HepG2 (cell line): ENCODE data around the gene SH3GL1. TPM values are rescaled to one million over a fixed set of nuclear protein-coding genes. Genes with fewer than 3 reads are reported as not detected.
A peak's percentile ranks its signal among the peaks of the same experiment; 100 is the strongest.
"Not testable (repeated sequence)": the region's sequence is repeated elsewhere in the genome, so short reads cannot be mapped to it uniquely, and the experiment has no call there.

Experiments
- ATAC-seq: fragments of 200-7000 bp; cut with Tn5 transposase; 3 replicates; pipeline ENCODE4 v1.9.1; 2020; ENCODE audit warnings: mild to moderate bottlenecking, moderate library complexity
- BruUV-seq: library from RNA; stranded (reverse); fragments of 400-500 nt; replicated peaks from 2 replicates; lab custom pipeline; 2021; lab: Mats Ljungman, UMichigan
- CTCF ChIA-PET: fragments of 300-600 bp; formaldehyde crosslinking; extraction: SDS; loops from one replicate; lab custom pipeline; 2021; ENCODE audit warnings: low total read pairs, inconsistent platforms, low intra/inter-chr PET ratio; lab: Yijun Ruan, JAX
- POLR2A ChIA-PET: fragments of 350-600 bp; sonication (Branson Sonifier 250); formaldehyde crosslinking; loops from one replicate; lab custom pipeline; 2020; ENCODE audit warnings: antibody characterized with exemption, inconsistent platforms; lab: Yijun Ruan, JAX
- DNase-seq: peaks from one replicate; pipeline ENCODE4 v3.0.0-alpha.2; 2015; ENCODE audit warnings: low spot score
- FAIRE-seq: peaks from 3 replicates; lab custom pipeline; 2011; peaks lifted over from hg19 to GRCh38; lab: Jason Lieb, UNC
- H2AFZ ChIP-seq: one replicate; pipeline ENCODE4 v1.6.1; 2011; ENCODE audit warnings: low read length, inconsistent platforms
- H3K27ac ChIP-seq: fragments of 300-600 bp; 3 replicates; pipeline ENCODE4 v1.8.0; 2011; ENCODE audit warnings: mixed run types, mild to moderate bottlenecking, mixed read lengths, low read length, inconsistent platforms; ENCODE audit not compliant: insufficient read depth; ENCODE audit errors: extremely low read length
- H3K27me3 ChIP-seq, 2 experiments: fragments of 200-600 bp in 1 of 2; 2 replicates in 1 of 2; 3 replicates in 1 of 2; pipeline versions ENCODE4 v1.6.0 to v1.8.0; 2011; ENCODE audit warnings: low read length in 2 of 2, mild to moderate bottlenecking in 2 of 2, moderate library complexity in 2 of 2, inconsistent platforms in 1 of 2; ENCODE audit not compliant: insufficient read depth in 2 of 2, control insufficient read depth in 1 of 2
- H3K36me3 ChIP-seq, 2 experiments: fragments of 200-600 bp in 1 of 2; replicated peaks in 1 of 2; 2 replicates in 1 of 2; 3 replicates in 1 of 2; pipeline versions ENCODE4 v1.5.1 to v1.8.0; 2011; ENCODE audit warnings: low read length in 2 of 2, inconsistent platforms in 1 of 2; ENCODE audit not compliant: insufficient read depth in 2 of 2, control insufficient read depth in 1 of 2
- H3K4me1 ChIP-seq: 2 replicates; pipeline ENCODE4 v1.5.1; 2012; ENCODE audit warnings: low read length, inconsistent platforms; ENCODE audit not compliant: insufficient read depth
- H3K4me2 ChIP-seq: 2 replicates; pipeline ENCODE4 v1.6.0; 2011; ENCODE audit warnings: low read depth, low read length, inconsistent platforms
- H3K4me3 ChIP-seq, 3 experiments: fragments of 200-600 bp in 1 of 3; sonication (generic), shearing (Covaris generic) in 1 of 3; replicated peaks in 1 of 3; 2 replicates each; pipeline ENCODE4 v1.5.1; 2011 to 2016; ENCODE audit warnings: low read length in 3 of 3, inconsistent platforms in 2 of 3, low read depth in 2 of 3, mild to moderate bottlenecking in 2 of 3, control low read depth in 1 of 3, mixed read lengths in 1 of 3; ENCODE audit not compliant: insufficient read depth in 1 of 3
- H3K79me2 ChIP-seq: one replicate; pipeline ENCODE4 v1.6.1; 2011; ENCODE audit warnings: low read length, inconsistent platforms; ENCODE audit not compliant: insufficient read depth
- H3K9ac ChIP-seq: 2 replicates; pipeline ENCODE4 v1.6.0; 2011; ENCODE audit warnings: mild to moderate bottlenecking, low read depth, low read length, inconsistent platforms; ENCODE audit not compliant: insufficient read depth
- H3K9me3 ChIP-seq: 2 replicates; pipeline ENCODE4 v1.5.1; 2012; ENCODE audit warnings: mild to moderate bottlenecking, low read length
- H4K20me1 ChIP-seq: 2 replicates; pipeline ENCODE4 v1.6.0; 2011; ENCODE audit warnings: inconsistent platforms, mild to moderate bottlenecking, low read length, moderate library complexity; ENCODE audit not compliant: insufficient read depth
- CHD4 ChIP-seq: fragments of 200-600 bp; sonication (generic); IDR thresholded peaks from 2 replicates; pipeline ENCODE4 v1.7.0; 2017; ENCODE audit warnings: mild to moderate bottlenecking, low read length, borderline replicate concordance
- ETV6 ChIP-seq: sonication (generic); formaldehyde crosslinking; conservative IDR thresholded peaks from 2 replicates; pipeline ENCODE4 v1.4.0; 2020; ENCODE audit warnings: missing genetic modification reagents
- POLR2A ChIP-seq, 2 experiments: IDR thresholded peaks; 2 replicates each; pipeline ENCODE4 v1.6.1; 2011; ENCODE audit warnings: low read depth in 2 of 2, low read length in 2 of 2, mild to moderate bottlenecking in 1 of 2, moderate library complexity in 1 of 2; ENCODE audit not compliant: insufficient read depth in 1 of 2
- SATB2 ChIP-seq: sonication (generic); formaldehyde crosslinking; IDR thresholded peaks from 2 replicates; pipeline ENCODE4 v1.5.0; 2020; ENCODE audit warnings: missing genetic modification reagents
- SUZ12 ChIP-seq: fragments of 150-350 bp; IDR thresholded peaks from 2 replicates; pipeline ENCODE4 v1.6.1; 2014; ENCODE audit warnings: low read depth, low read length
- ZMYM3 ChIP-seq: sonication (generic); formaldehyde crosslinking; IDR thresholded peaks from 2 replicates; pipeline ENCODE4 v1.5.1; 2020; ENCODE audit warnings: mild to moderate bottlenecking, missing genetic modification reagents
- ZNF652 ChIP-seq: IDR thresholded peaks from 2 replicates; pipeline ENCODE4 v1.6.1; 2016; ENCODE audit warnings: low read depth, borderline replicate concordance
- WGBS: methylation state at CpG from one replicate; pipeline ENCODE4 v1.1.6; 2017; ENCODE audit warnings: low lambda C conversion rate; 5-methylcytosine and 5-hydroxymethylcytosine counted together
- in situ Hi-C: cut with HindIII; loops from 2 replicates; pipeline ENCODE4 v1.10.0; 2017; ENCODE audit warnings: low pct_unique_long_range_greater_than_20kb; ENCODE audit not compliant: extremely low pct_ligation_motif_present
- intact Hi-C: fragments of 100-400 bp; cut with micrococcal nuclease; formaldehyde crosslinking; loops from one replicate; pipeline ENCODE4 v1.10.0; 2022; ENCODE audit not compliant: unreplicated experiment
- polyA plus RNA-seq, 8 experiments: library from polyadenylated mRNA; depleted of rRNA in 3 of 8; stranded (reverse) in 7 of 8; unstranded in 1 of 8; fragments of >200 nt; fragmentation: Illumina TruSeq in 4 of 8; extraction: Trizol in 4 of 8; gene quantifications; 2 replicates each; pipeline versions ENCODE4 v1.2.1 to v1.2.3, GENCODE V29; 2011 to 2016; ENCODE audit warnings: low read depth in 4 of 8, missing spikeins in 1 of 8, mixed read lengths in 1 of 8; ENCODE audit not compliant: insufficient read depth in 1 of 8
- total RNA-seq, 5 experiments: library from RNA; depleted of rRNA; stranded (reverse); fragments of >200 nt; fragmentation: Illumina TruSeq; extraction: Trizol; gene quantifications; 2 replicates each; pipeline ENCODE4 v1.2.3, GENCODE V29; 2016; ENCODE audit warnings: low read depth in 1 of 5
- TF ChIP-seq, protein P1 (sequence below): IDR thresholded peaks from 2 replicates; pipeline ENCODE4 v1.6.1; 2018; ENCODE audit warnings: missing genetic modification reagents, mild to moderate bottlenecking, missing compliant biosample characterization
- TF ChIP-seq, protein P2 (sequence below): sonication (generic); formaldehyde crosslinking; IDR thresholded peaks from 2 replicates; pipeline ENCODE4 v1.8.1; 2023; ENCODE audit warnings: mild to moderate bottlenecking, inconsistent platforms, moderate library complexity, missing genetic modification reagents, borderline replicate concordance

The SH3GL1 gene
- total and polyA plus RNA-seq, 2 of the 13 experiments (the other 11 are each of a cell fraction or from before 2014, with no cell fraction given): 33.0 to 45.1 TPM

DNA sequence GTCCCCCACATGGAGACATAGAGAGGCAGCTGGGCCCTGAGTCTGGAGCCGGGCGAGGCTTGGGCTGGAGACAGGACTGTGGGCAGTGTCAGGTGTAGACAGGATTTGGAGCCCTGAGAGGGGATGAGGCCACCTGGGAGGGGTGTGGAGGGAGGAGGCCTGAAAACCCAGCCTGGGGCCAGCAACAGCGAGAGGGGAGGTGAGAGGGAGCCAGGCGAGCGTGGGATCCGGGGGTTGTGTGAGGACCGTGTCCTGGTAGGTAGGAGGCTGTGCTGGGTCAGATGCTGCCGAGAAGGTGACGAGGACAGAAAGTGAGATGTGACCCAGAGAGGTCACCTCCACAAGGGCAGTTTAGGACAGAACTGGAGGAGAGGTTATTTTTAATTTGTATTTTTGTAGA lies 49.6 kb downstream of the SH3GL1 start:
- no peaks in the 10 kb centered on the region for H4K20me1 ChIP-seq
- in situ Hi-C loops: loop anchor here (5.0 kb wide), 1 partner anchor 83 kb away; no protein-coding TSS in a partner anchor
- no peaks in the 10 kb centered on the region for H3K79me2 ChIP-seq
- no peak overlapping the region for H3K27ac ChIP-seq
- H2AFZ ChIP-seq: no peak overlapping the region
- no peak for ATAC-seq
- H3K4me2 ChIP-seq: no peak overlapping the region
- BruUV-seq: no TSS peak
- TF ChIP-seq ZNF652 (no peak), CHD4 (no peak), POLR2A (IDR thresholded peaks at IDR 0.05; ENCODE audit: insufficient read depth in 1 of 2, low read depth in 2 of 2, low read length in 2 of 2) (no peak), SUZ12 (no peak), SATB2 (CRISPR knock-in tag) (no peak), ETV6 (CRISPR knock-in tag) (no peak)
- TF ChIP-seq, protein P1, sequence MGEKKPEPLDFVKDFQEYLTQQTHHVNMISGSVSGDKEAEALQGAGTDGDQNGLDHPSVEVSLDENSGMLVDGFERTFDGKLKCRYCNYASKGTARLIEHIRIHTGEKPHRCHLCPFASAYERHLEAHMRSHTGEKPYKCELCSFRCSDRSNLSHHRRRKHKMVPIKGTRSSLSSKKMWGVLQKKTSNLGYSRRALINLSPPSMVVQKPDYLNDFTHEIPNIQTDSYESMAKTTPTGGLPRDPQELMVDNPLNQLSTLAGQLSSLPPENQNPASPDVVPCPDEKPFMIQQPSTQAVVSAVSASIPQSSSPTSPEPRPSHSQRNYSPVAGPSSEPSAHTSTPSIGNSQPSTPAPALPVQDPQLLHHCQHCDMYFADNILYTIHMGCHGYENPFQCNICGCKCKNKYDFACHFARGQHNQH (CRISPR knock-in tag): no peak
- TF ChIP-seq, all 625 proteins: peak for 0
- Histone ChIP-seq H3K36me3 (0 out of 5 replicates have a peak, but pooled peaks cover 0 to 7% of the 10 kb centered on the region in 2 experiments), H3K4me3 (no peak overlapping the region), H3K4me1 (peaks cover 2% of the 10 kb centered on the region; the same call in 1 of the 2 replicates), H3K9ac (no peak overlapping the region), H3K9me3 (no peaks in the 10 kb centered on the region), H3K27me3 (no peaks in the 10 kb centered on the region)
- FAIRE-seq: no peak
- no peak for DNase-seq
- WGBS: 95% methylated on average over 8 of the region's 9 CpGs
- intact Hi-C loops: no loop called here
- POLR2A ChIA-PET: no interaction called here
- CTCF ChIA-PET: interaction anchor here (1.6 kb wide), 1 partner anchor 84 kb away, joined by 3 read pairs; no protein-coding TSS in a partner anchor

DNA sequence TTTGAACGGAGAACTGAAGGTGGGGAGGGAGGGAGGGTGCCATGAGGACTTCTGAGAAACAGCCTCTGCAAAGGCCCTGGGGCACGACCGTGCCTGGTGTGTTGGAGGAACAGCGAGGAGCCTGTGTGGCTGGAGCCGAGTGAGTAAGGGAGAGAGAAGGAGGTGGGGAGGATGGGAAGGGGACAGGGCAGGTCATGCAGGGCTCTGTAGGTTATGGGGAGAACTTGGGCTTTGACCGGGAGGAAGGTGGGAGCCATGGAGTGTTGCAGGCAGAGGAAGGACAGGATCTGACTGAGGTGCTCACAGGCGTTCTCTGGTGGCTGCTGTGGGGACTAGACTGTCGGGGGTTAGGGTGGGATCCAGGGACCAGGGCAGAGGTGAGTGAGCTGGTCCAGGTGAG lies 50.2 kb downstream of the SH3GL1 start:
- no peaks in the 10 kb centered on the region for H3K27me3 ChIP-seq
- H3K27ac ChIP-seq: no peak overlapping the region
- H3K79me2 ChIP-seq: no peaks in the 10 kb centered on the region
- intact Hi-C loops: no loop called here
- no peak overlapping the region for H3K9ac ChIP-seq
- no peak overlapping the region for H3K4me2 ChIP-seq
- 90% methylated on average over 8 of the region's 8 CpGs for WGBS
- H3K4me3 ChIP-seq: no peak overlapping the region
- DNase-seq: no peak
- 0 out of 5 replicates have a peak, but pooled peaks cover 0 to 7% of the 10 kb centered on the region in 2 experiments for H3K36me3 ChIP-seq
- H4K20me1 ChIP-seq: no peaks in the 10 kb centered on the region
- no peak for ATAC-seq
- BruUV-seq: no TSS peak
- no peak overlapping the region for H2AFZ ChIP-seq
- TF ChIP-seq, protein P2, sequence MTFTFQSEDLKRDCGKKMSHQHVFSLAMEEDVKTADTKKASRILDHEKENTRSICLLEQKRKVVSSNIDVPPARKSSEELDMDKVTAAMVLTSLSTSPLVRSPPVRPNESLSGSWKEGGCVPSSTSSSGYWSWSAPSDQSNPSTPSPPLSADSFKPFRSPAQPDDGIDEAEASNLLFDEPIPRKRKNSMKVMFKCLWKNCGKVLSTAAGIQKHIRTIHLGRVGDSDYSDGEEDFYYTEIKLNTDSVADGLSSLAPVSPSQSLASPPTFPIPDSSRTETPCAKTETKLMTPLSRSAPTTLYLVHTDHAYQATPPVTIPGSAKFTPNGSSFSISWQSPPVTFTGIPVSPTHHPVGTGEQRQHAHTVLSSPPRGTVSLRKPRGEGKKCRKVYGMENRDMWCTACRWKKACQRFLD (CRISPR knock-in tag): no peak
- TF ChIP-seq ZMYM3 (CRISPR knock-in tag): peak; percentile 58; the same call in 1 of the 2 replicates
- in situ Hi-C loops: loop anchor here (5.0 kb wide), 1 partner anchor 83 kb away; no protein-coding TSS in a partner anchor
- peaks cover 8% of the 10 kb centered on the region for H3K4me1 ChIP-seq
- ChIA-PET POLR2A (no interaction called here), CTCF (interaction anchor here (1.6 kb wide), 1 partner anchor 83 kb away, joined by 3 read pairs; no protein-coding TSS in a partner anchor)
- H3K9me3 ChIP-seq: no peaks in the 10 kb centered on the region
- no peak for FAIRE-seq

DNA sequence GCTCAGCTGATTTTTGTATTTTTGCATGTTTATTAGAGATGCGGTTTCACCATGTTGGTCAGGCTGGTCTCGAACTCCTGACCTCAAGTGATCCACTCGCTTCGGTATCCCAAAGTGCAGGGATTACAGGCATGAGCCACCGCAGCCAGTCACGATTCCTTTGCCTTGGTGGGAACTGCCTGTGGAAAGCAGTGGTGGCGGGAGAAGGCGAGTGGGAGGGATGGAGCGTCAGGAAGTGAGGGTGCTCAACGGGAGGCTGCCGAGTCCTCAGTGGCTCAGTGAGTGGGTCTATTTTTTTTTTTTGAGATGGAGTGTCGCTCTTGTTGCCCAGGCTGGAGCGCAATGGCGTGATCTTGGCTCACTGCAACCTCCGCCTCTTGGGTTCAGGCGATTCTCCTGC lies 51.1 kb downstream of the SH3GL1 start:
- FAIRE-seq, H3K4me2 ChIP-seq, BruUV-seq, H3K27ac ChIP-seq, H4K20me1 ChIP-seq, H2AFZ ChIP-seq, ATAC-seq, H3K9ac ChIP-seq, DNase-seq, H3K36me3 ChIP-seq, intact Hi-C loops, H3K27me3 ChIP-seq, in situ Hi-C loops, H3K4me3 ChIP-seq, H3K79me2 ChIP-seq, H3K9me3 ChIP-seq, POLR2A ChIA-PET: not testable (repeated sequence)
- peaks cover 16% of the 10 kb centered on the region for H3K4me1 ChIP-seq
- 97% methylated on average over 15 of the region's 16 CpGs for WGBS
- CTCF ChIA-PET: interaction anchor here (1.6 kb wide), 1 partner anchor 82 kb away, joined by 3 read pairs; no protein-coding TSS in a partner anchor
